Measurements from ENCODE around the gene SLC38A10. TPM values are rescaled to one million over a fixed set of nuclear protein-coding genes. Genes with fewer than 3 reads are reported as not detected.

SLC38A10 gene
- 52.9 and 58.0 TPM in 2 replicates for total RNA-seq

DNA sequence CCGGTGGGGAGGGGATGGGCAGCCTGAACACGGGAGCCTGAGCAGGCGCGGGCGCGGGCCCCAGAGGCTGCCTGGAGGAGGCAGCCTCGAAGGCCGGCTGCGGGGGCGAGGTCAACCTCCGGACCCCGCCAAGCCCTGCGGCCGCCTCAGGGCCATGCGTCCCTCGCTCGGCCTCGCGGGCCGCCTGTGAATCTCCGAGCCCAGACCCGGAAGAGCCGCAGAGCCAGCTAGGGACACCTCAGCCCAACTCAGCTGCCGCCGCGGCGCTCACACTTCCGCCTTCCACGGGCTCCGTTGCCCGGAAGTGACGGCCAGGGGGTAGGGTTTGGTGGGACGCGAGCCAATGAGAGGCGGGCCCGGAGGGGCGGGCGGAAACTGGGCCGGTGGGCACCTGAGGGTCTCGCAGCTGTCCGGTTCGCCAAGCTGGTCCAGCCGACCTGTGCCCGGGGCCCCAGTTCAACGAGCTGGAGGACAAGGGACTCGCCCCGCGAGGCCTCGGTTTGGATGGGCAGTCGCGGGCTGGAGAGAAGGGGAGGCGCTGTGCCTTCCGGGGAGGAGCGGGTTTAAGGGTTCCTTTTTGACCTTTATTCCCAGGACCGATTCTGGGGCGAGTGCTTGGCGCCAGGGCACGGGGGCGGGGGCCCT lies at the start of gene SLC38A10:
TSS of gene SLC38A10 (minus strand) at position 277 of the 645 bp plus-strand sequence. CDS start 386 bp downstream, outside the sequence.

GRCh38 chr17:81238815-81239713 lies 56.0 kb downstream of the SLC38A10 start, which contains the start of the genes NDUFAF8 and TEPSIN:
NDUFAF8 (plus strand) TSS chr17:81239318; CDS start chr17:81239364, 46 bp downstream.
TEPSIN (minus strand) TSS chr17:81239055; CDS start chr17:81239033, 22 bp downstream.

DNA sequence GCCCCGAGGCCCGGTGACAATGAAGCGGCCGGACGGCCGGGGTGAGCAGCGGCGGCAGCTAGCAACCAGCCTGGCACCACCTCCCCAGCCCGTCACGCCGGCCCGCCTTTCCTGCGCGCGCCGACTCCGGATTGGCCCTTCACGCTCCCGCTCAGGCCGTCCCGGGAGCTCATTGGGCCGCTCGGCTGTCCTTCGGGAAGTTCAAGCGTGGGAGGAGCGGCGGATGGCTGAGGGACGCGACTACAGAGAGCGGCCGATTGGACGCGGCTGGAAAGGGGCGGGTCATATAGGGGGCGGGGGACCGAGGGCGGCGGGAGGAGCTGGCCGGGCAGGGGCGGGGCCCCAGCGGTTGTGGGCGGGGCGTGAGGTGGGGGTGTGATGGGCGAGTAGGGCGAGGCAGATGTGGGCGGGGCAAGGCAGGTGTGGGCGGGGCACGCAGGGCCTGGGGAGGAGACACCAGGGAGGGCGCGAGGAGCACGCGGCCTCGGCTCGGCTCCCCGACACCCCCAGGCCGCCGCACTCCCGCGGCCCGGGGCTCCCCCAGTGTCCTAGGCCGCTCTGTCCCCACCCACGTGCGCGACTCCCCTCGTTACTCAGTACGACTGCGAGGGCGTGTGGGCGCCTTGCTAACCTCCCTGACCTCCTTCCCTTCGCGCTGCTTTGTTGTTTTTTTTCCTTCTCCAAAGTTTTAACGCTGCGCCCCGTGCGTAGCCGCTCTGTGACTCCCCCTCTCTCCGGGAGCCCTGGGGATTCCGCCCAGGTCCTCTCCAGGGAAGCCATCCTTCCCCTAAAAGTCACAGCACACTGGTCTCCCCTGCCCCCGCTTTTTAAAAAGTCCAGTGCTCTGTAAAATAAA lies 72.0 kb downstream of the SLC38A10 start, which contains the start of gene CEP131:
TSS of gene CEP131 (minus strand) at position 60 of the 856 bp plus-strand sequence. CDS start 2,909 bp downstream, outside the sequence.

Other genes starting within 250 kb of the SLC38A10 start
- gene PVALEF, start 129.8 kb downstream of the SLC38A10 start, total RNA-seq: not detected in 2 replicates
- gene AATK, start 129.1 kb downstream of the SLC38A10 start, total RNA-seq: 0.15 and 0.17 TPM in 2 replicates
- 11.9 and 14.1 TPM in 2 replicates for gene CEP131, start 72.3 kb downstream of the SLC38A10 start, total RNA-seq
- gene TEPSIN, start 56.3 kb downstream of the SLC38A10 start, total RNA-seq: 13.7 and 16.0 TPM in 2 replicates
- 47.0 and 56.8 TPM in 2 replicates for gene NDUFAF8, start 56.0 kb downstream of the SLC38A10 start, total RNA-seq
- 8.3 and 8.4 TPM in 2 replicates for gene BAHCC1, start 100.2 kb upstream of the SLC38A10 start, total RNA-seq
- 10,312 and 10,388 TPM in 2 replicates for gene ACTG1, start 217.5 kb upstream of the SLC38A10 start, total RNA-seq
- gene FSCN2, start 233.1 kb upstream of the SLC38A10 start, total RNA-seq: 0.15 TPM in 1 of 2 replicates, not detected in the other

All from bronchus fibroblast of lung (primary cell).